ENCODE results near the gene SLC12A4.
A peak's percentile ranks its signal among the peaks of the same experiment; 100 is the strongest.
"Not testable (repeated sequence)": the region's sequence is repeated elsewhere in the genome, so short reads cannot be mapped to it uniquely, and the experiment has no call there.

The SLC12A4 gene

DNA sequence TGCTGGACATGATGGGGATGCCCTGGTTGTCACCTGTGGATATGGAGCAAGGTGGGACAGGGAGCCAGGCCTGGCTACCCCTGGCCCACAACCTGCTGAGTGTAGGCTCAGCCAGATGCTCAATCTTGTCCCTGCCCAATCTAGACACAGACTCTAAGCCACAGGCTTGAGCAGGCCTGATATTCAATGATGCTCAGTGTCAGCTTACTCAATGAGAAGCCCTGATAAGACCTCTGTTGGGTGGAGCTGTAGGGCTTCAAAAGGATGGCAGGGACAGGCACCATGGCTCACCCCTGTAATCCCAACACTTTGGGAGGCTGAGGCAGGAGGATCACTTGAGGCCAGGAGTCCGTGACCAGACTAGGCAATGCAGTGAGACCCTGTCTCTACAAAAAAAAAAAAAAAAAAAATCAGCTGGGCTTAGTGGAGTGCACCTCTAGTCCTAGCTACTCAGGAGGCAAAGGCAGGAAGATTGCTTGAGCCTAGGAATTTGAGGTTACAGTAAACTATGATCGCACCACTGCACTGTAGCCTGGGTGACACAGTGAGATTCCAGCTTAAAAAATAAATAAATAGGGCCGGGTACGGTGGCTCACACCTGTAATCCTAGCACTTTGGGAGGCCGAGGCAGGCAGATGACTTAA is 27.9 kb downstream of the SLC12A4 start:
- no peak for DNase-seq

DNA sequence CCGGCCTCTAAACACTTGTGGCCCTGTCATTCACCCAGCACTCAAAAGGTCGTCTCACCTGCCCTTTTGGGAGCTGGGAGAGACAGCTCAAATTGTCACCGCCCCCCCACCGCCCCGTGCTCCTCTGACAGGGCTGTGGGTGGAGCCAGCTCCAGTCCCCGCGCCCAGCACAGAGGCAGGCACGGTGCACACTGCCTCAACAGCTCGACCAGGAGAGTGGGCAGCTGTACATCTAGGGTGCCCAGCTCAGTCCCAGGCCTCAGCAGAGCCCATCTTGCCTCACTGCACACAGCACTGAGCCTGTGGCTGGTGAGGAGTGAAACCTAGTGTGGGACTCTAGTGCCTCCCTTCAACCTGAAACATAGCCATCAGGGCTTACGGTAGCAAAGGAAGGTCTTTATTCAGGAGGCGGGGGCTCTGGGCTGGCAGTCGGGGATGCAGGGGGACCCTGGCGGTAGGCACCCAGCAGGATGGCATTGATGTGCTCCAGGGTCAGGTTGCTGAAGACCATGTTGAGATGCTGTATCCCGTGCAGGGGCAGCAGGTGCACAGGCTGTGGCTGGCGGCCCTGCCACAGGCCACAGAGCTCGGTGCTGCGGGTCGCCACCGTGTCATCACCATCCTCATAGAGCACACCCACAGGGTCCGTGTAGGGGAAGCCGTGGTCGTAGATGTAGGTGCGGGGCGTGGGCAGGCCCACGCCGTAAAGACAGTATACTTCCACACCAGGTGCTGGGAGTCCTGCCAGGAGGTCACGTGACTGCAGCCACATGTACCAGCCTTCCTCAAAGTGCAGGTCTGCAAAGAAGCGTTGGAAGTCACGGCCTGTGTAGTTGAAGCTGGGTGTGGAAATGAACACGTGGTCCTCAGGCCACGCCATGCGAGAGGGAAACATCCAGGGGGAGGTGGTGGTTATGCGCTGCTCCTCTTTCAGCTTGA is 28.7 kb downstream of the SLC12A4 start:
- DNase-seq: peak; percentile 25

- DNase-seq: not testable (repeated sequence)
Measured at GRCh38 chr16:67937713-67938112, 30.7 kb downstream of the SLC12A4 start.

GRCh38 chr16:67936880-67937605 is 31.4 kb downstream of the SLC12A4 start:
- peak; percentile 90 for DNase-seq

GRCh38 chr16:67936124-67936879 is 32.1 kb downstream of the SLC12A4 start, which contains the start of gene PSMB10:
Gene PSMB10, minus strand, starts transcription at chr16:67936850. Its CDS starts 101 bp downstream, at chr16:67936749.
- DNase-seq: peak; percentile 72

DNA sequence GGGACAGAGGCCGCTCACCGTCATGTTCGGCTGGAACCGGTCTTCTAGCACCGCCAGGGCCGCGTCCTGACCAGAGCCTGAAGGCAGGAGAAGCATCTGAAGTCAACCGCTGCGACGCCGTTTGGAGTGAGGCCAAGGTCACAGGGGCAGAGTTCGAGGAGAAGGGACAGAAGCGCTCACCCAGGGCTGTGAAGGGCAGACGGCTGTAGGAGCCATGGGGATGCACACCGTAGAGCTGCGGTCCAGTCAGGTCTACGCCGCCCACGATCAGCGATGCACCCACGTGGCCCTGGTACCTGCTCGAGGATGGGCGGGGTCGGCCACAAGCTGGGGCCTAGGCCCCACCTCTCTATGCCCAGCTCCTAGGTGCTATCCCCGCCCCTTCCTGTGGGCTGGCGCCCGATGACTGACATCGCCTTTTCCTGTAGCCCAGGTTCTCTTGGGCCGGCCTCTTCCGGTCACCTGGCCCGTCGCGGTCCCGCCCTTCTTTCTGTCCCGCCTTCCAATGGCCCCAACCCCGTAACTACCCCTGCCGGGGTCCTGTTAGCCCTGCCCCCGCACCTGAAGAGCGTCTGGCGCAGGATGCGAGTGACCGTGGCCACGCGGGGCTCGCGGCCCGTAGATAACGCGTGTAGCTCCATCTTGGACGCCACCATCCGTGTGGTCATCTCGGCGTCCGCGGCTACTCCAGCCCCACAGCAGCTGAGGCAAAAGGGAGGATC is 32.9 kb downstream of the SLC12A4 start:
- DNase-seq: peak; percentile 98

DNA sequence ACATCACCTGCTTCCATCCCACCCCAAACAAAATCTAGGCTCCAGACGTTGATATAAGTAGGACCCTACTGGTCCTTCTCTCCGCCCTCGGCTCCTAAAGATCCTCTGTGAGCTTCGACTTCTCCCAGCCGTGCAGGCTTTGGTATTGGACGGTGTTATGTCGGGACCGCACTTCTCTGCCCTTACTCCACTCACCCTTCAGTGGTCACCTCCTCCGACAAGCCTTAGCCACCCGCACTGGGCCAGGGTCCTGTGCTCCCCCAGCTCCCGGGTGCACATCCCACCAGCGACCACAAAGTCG is 33.4 kb downstream of the SLC12A4 start:
- no peak for DNase-seq

DNA sequence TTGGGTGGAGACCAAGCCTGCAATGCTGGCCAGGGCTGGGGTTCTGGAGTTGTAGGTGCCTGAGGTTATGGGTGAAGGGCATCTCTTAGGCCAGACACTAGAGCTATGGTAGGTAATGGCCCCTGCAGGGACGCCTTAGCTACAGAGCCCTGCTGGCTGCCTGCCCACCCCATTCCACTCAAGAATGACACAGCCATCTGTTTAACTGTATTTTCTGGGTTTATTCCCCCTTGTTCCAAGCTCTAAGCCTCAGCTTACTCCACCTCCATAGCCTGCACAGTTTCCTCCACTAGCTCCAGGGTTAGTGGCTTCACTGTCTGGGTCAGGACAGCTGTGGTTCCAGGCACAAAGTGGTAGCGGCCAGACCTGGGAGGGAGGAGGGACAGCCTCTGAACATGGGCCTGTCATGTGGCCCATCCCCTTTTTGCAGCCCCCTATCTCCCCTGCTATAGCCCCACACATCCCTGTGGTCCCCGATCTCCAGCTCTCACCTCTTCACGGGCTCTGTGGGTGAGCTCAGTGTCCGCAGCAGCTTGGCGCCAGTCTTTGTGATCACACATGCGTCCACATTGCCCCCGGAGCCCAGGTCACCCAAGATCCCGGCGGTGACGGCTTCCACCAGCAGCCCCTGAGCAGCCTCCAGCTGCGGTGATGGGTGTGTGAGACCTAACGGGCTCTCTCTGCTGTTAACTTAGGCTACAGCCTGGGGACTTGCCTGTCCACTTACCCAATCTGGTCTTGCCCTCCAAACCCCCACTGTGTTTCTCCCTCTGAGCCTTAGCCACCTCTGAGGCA is 33.9 kb downstream of the SLC12A4 start:
- DNase-seq: no peak

DNA sequence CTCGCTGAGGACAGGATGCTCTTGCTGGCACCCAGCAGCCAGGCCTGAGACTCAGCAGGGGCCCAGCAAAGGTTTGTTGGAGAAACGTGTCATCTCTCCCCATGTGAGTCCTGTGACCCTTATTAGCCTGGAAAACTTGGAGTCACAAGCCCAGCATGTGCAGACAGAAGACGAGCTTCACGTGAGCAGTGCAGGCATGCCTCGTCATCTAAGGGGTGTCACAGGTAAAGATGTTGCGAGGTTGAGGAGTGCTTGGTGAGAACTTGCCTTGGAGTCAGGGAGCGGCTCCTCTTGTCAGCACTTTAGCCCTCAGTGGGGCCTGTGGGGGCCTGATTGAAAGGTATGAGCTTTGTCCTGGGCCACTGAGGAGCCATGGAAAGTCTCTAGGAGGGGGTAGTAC is 34.6 kb downstream of the SLC12A4 start:
- DNase-seq: no peak

DNA sequence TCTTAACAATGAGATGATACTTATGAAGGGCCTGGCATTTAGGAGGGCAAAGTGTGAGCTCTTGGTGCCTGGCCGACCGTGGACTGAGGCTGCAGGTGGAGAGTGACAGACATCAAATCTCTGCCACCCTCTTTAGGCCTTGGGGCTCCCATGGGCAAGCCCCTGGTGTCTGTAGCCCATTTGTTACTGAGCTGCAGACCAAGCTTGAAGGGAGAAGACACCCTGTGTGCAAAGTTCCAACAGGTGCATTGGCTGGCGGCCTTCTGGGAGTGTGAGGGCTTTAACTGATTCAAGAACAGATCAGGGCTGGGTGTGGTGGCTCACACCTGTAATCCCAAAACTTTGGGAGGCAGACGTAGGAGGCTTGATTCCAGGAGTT is 36.0 kb downstream of the SLC12A4 start:
- no peak for DNase-seq

DNA sequence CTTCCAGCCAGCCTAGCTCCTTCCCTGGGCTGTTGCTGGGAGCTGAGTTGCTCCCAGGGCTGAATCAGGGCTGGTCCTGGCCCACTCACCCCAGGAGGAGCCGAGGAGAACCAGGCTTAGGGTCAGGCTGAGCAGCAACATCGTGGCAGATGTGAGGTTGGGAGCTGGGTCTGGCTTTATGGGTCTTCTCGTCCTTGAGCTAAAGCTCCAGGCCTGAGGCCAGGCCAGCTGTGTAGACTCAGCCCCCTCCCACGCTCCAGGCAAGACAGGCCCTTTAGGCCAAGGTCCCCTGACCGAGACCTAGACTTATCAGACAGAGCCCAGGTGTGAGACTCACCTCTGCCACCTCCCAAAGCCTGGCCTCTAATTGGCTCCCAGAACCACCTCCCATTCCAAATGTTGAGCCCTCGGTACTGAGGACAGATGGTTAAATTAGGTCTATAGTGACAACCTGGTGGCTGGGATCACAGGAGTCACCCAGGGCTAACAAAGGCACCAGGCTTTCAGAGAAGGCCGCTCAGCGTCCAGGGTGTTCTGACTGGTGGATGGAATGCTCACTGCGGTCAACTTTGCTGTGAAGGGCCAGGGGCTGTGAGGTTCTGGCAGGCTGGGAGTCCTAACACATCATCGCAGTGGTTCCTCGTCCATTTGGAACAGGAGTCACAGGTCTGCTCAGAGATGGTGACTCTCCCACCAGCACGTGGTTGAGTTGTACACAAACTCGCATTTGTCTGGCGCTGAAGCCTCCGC is 36.5 kb downstream of the SLC12A4 start, which contains the start of gene CTRL:
TSS of gene CTRL (minus strand) at position 151 of the 750 bp plus-strand sequence. CDS start at position 141, 10 bp downstream.
- DNase-seq: no peak

DNA sequence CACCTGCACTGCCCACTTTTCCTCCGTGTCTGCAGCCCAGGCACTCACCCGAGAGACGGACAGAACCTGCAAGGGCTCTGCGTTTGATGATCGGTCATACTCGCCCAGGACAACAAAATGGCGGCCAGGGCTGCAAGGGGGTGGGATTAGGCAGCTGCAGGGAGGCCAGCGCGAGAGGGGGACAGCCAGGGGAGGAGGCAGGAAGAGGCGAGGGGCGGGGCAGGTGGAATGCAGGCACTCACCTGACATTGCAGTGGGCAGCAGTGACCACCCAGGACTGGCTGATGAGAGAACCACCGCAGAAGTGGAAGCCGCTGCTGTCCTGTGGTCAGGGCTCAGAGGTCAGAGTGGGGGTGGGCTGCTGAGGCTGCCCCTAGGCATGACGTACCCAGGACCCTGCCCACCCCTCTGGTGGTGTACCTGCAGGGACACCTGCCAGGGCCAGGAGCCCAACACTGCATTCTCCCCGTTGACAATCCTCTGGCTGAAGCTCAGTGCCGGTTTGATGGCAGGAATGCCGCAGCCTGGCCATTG is 37.7 kb downstream of the SLC12A4 start:
- DNase-seq: no peak

DNA sequence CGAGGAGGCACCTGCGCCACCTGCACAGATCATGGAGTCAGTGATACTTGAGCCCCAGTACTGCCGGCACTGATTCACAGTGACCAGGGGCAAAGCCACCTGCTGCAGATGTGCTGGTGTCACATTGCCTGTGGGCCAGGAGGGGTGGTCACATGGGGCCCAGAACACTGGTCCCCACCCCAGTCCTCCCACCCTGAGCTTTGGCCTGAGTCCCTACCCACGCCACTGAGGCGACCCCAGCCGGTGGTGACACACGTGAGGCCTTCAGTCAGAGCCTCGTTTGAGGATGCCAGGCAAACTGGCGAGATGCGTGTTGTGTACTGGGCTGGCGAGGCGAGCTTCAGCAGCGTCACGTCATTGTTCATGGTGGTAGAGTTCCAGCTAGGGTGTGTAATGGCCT is 38.2 kb downstream of the SLC12A4 start:
- no peak for DNase-seq

DNA sequence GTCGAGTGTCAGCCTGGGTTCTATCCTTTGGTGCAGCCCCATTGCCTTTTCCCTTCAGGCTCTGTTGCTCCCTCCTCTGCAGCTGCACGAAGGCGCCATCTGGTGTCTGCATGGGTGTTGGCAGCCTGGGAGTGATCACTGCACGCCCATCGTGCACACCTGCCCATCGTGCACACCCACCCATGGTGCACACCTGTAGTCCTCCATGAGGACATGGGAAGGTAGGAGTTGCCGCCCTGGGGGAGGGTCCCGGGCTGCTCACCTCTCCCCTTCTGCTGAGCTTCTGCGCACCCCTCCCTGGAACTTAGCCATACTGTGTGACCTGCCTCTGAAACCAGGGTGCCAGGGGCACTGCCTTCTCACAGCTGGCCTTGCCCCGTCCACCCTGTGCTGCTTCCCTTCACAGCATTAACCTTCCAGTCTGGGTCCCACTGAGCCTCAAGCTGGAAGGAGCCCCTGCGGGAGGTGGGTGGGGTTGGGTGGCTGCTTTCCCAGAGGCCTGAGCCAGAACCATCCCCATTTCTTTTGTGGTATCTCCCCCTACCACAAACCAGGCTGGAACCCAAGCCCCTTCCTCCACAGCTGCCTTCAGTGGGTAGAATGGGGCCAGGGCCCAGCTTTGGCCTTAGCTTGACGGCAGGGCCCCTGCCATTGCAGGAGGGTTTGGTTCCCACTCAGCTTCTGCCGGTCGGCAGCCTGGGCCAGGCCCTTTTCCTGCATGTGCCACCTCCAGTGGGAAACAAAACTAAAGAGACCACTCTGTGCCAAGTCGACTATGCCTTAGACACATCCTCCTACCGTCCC is 39.7 kb downstream of the SLC12A4 start:
- DNase-seq: peak; percentile 87

DNA sequence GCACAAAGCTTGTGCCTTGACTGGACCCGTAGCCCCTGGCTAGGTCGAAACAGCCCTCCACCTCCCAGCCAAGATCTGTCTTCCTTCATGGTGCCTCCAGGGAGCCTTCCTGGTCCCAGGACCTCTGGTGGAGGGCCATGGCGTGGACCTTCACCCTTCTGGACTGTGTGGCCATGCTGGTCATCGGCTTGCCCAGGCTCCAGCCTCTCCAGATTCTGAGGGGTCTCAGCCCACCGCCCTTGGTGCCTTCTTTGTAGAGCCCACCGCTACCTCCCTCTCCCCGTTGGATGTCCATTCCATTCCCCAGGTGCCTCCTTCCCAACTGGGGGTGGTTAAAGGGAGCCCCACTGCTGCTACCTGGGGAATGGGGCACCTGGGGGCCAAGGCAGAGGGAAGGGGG is 40.3 kb downstream of the SLC12A4 start:
- no peak for DNase-seq

GRCh38 chr16:67927131-67927941 is 41.1 kb downstream of the SLC12A4 start:
- DNase-seq: no peak

GRCh38 chr16:67926181-67926750 is 42.2 kb downstream of the SLC12A4 start:
- DNase-seq: no peak

Data from activated CD4-positive, alpha-beta T cell treated with anti-CD3 and anti-CD28 coated beads, Interleukin-2, Interleukin-6, amounts not matched to agents 100 ng/mL and 50 ng/mL, durations not matched to agents 16 hours and 8 hours (primary cell).